Central memory CD8-positive, alpha-beta T cell (primary cell): ENCODE data around the gene KRT10.
"Not testable (repeated sequence)": the region's sequence is repeated elsewhere in the genome, so short reads cannot be mapped to it uniquely, and the experiment has no call there.

Source experiments
- ATAC-seq: fragments of 150-1000 bp; cut with Tn5 transposase; replicated peaks from 2 replicates; pipeline ENCODE4 v1.10.0; 2022; ENCODE audit warnings: mild to moderate bottlenecking, moderate FRiP score, moderate number of reproducible peaks; ENCODE audit not compliant: poor library complexity, severe bottlenecking; ENCODE audit errors: extremely low read depth
- DNase-seq, 2 donors: peaks; one replicate each; pipeline ENCODE4 v3.0.0; 2021; ENCODE audit warnings: low spot score in 2 of 2
- H3K27ac Mint-ChIP-seq: one replicate; pipeline ENCODE4 v1.8.0; 2022; ENCODE audit warnings: low read depth, mild to moderate bottlenecking, moderate library complexity, mixed read lengths
- H3K27me3 Mint-ChIP-seq: one replicate; pipeline ENCODE4 v1.8.0; 2022; ENCODE audit warnings: mixed read lengths
- H3K36me3 Mint-ChIP-seq: one replicate; pipeline ENCODE4 v1.8.0; 2022; ENCODE audit warnings: mild to moderate bottlenecking, moderate library complexity, mixed read lengths; ENCODE audit not compliant: insufficient read depth
- H3K4me1 Mint-ChIP-seq: one replicate; pipeline ENCODE4 v1.8.0; 2022; ENCODE audit warnings: mixed read lengths
- H3K4me3 Mint-ChIP-seq: one replicate; pipeline ENCODE4 v1.8.0; 2022; ENCODE audit warnings: mild to moderate bottlenecking, moderate library complexity, mixed read lengths
- H3K9me3 Mint-ChIP-seq: one replicate; pipeline ENCODE4 v1.8.0; 2022; ENCODE audit warnings: mixed read lengths

The KRT10 gene

GRCh38 chr17:40822132-40822812 lies at the start of gene KRT10:
Gene KRT10, minus strand, starts transcription at chr17:40822614. Its CDS starts 29 bp downstream, at chr17:40822585.
- H3K4me1 Mint-ChIP-seq, result peaks cover 17% of the 10 kb centered on the region
- DNase-seq (no peak), ATAC-seq (no peak)
- H3K4me3 Mint-ChIP-seq, result no peak within 1 kb of the TSS
- H3K9me3 Mint-ChIP-seq, result peaks cover 3% of the 10 kb centered on the region
- peaks cover 13% of the 10 kb centered on the region for H3K36me3 Mint-ChIP-seq
- H3K27me3 Mint-ChIP-seq, result no peaks in the 10 kb centered on the region
- no peak within 1 kb of the TSS for H3K27ac Mint-ChIP-seq

GRCh38 chr17:40871316-40871715 lies 48.9 kb upstream of the KRT10 start:
- DNase-seq, result no peak
- Mint-ChIP-seq H3K27ac (no peak overlapping the region), H3K36me3 (no peaks in the 10 kb centered on the region), H3K4me3 (no peak overlapping the region), H3K4me1 (no peaks in the 10 kb centered on the region), H3K27me3 (peaks cover 57% of the 10 kb centered on the region), H3K9me3 (no peaks in the 10 kb centered on the region)
- ATAC-seq, result no peak

GRCh38 chr17:40870136-40870535 lies 47.7 kb upstream of the KRT10 start:
- no peak overlapping the region for H3K27ac Mint-ChIP-seq
- H3K9me3 Mint-ChIP-seq, result no peaks in the 10 kb centered on the region
- H3K4me3 Mint-ChIP-seq, result no peak overlapping the region
- no peaks in the 10 kb centered on the region for H3K4me1 Mint-ChIP-seq
- DNase-seq (no peak), ATAC-seq (no peak)
- no peaks in the 10 kb centered on the region for H3K36me3 Mint-ChIP-seq
- H3K27me3 Mint-ChIP-seq, result peaks cover 58% of the 10 kb centered on the region

GRCh38 chr17:40866838-40867237 lies 44.4 kb upstream of the KRT10 start, which contains the start of gene KRT12:
Gene KRT12, minus strand, starts transcription at chr17:40867223. Its CDS starts 37 bp downstream, at chr17:40867186.
- ATAC-seq, result no peak
- no peak for DNase-seq
- no peak within 1 kb of the TSS for H3K4me3 Mint-ChIP-seq
- H3K27ac Mint-ChIP-seq, result no peak within 1 kb of the TSS
- H3K9me3 Mint-ChIP-seq, result no peaks in the 10 kb centered on the region
- no peaks in the 10 kb centered on the region for H3K4me1 Mint-ChIP-seq
- no peaks in the 10 kb centered on the region for H3K36me3 Mint-ChIP-seq
- H3K27me3 Mint-ChIP-seq, result peaks cover 57% of the 10 kb centered on the region

- no peak overlapping the region for H3K4me3 Mint-ChIP-seq
- H3K9me3 Mint-ChIP-seq, result no peaks in the 10 kb centered on the region
- DNase-seq (no peak), ATAC-seq (no peak)
- H3K27ac Mint-ChIP-seq, result no peak overlapping the region
- H3K27me3 Mint-ChIP-seq, result peaks cover 61% of the 10 kb centered on the region
- no peaks in the 10 kb centered on the region for H3K36me3 Mint-ChIP-seq
- H3K4me1 Mint-ChIP-seq, result no peaks in the 10 kb centered on the region
These were observed 42.4 kb upstream of the KRT10 start for GRCh38 chr17:40864661-40865390.

- Mint-ChIP-seq H3K36me3 (no peaks in the 10 kb centered on the region), H3K27me3 (peaks cover 54% of the 10 kb centered on the region), H3K27ac (no peak overlapping the region), H3K9me3 (no peaks in the 10 kb centered on the region), H3K4me3 (no peak overlapping the region), H3K4me1 (no peaks in the 10 kb centered on the region)
- ATAC-seq (no peak), DNase-seq (no peak)
These were observed 40.7 kb upstream of the KRT10 start for GRCh38 chr17:40862985-40863733.

- Mint-ChIP-seq H3K27ac (no peak overlapping the region), H3K4me1 (no peaks in the 10 kb centered on the region), H3K27me3 (peaks cover 36% of the 10 kb centered on the region), H3K4me3 (no peak overlapping the region), H3K9me3 (no peaks in the 10 kb centered on the region), H3K36me3 (no peaks in the 10 kb centered on the region)
- DNase-seq, result no peak
- no peak for ATAC-seq
These were observed 37.1 kb upstream of the KRT10 start for GRCh38 chr17:40859536-40859935.

GRCh38 chr17:40858667-40859066 lies 36.3 kb upstream of the KRT10 start:
- not testable (repeated sequence) for H3K4me3 Mint-ChIP-seq, DNase-seq, H3K36me3 Mint-ChIP-seq, H3K4me1 Mint-ChIP-seq, H3K27ac Mint-ChIP-seq, H3K9me3 Mint-ChIP-seq, ATAC-seq
- H3K27me3 Mint-ChIP-seq, result peaks cover 38% of the 10 kb centered on the region

GRCh38 chr17:40857535-40857934 lies 35.1 kb upstream of the KRT10 start:
- Mint-ChIP-seq H3K27ac (no peak overlapping the region), H3K4me3 (no peak overlapping the region), H3K36me3 (no peaks in the 10 kb centered on the region), H3K9me3 (no peaks in the 10 kb centered on the region), H3K27me3 (peaks cover 33% of the 10 kb centered on the region), H3K4me1 (no peaks in the 10 kb centered on the region)
- ATAC-seq, result no peak
- DNase-seq, result no peak

GRCh38 chr17:40854175-40854814 lies 31.9 kb upstream of the KRT10 start:
- Mint-ChIP-seq H3K9me3 (no peaks in the 10 kb centered on the region), H3K36me3 (no peaks in the 10 kb centered on the region), H3K4me3 (no peak overlapping the region), H3K27ac (no peak overlapping the region), H3K27me3 (peaks cover 29% of the 10 kb centered on the region), H3K4me1 (no peaks in the 10 kb centered on the region)
- DNase-seq (no peak), ATAC-seq (no peak)

GRCh38 chr17:40852364-40852763 lies 29.9 kb upstream of the KRT10 start:
- Mint-ChIP-seq H3K27ac (no peak overlapping the region), H3K4me3 (no peak overlapping the region), H3K9me3 (no peaks in the 10 kb centered on the region), H3K36me3 (no peaks in the 10 kb centered on the region), H3K4me1 (no peaks in the 10 kb centered on the region), H3K27me3 (peaks cover 29% of the 10 kb centered on the region)
- no peak for DNase-seq
- ATAC-seq, result no peak

- no peaks in the 10 kb centered on the region for H3K4me1 Mint-ChIP-seq
- ATAC-seq (no peak), DNase-seq (no peak)
- peaks cover 38% of the 10 kb centered on the region for H3K27me3 Mint-ChIP-seq
- H3K27ac Mint-ChIP-seq, result no peak overlapping the region
- H3K4me3 Mint-ChIP-seq, result no peak overlapping the region
- no peaks in the 10 kb centered on the region for H3K36me3 Mint-ChIP-seq
- H3K9me3 Mint-ChIP-seq, result no peaks in the 10 kb centered on the region
These were observed 28.0 kb upstream of the KRT10 start for GRCh38 chr17:40850293-40850972.
